PC-3 (cell line): ENCODE results near the gene ADAM11. TPM values are rescaled to one million over a fixed set of nuclear protein-coding genes. Genes with fewer than 3 reads are reported as not detected.

Experiments
- ATAC-seq: fragments of 200-7000 bp; cut with Tn5 transposase; 2 replicates; pipeline ENCODE4 v1.9.1; 2020; ENCODE audit warnings: mild to moderate bottlenecking, moderate library complexity
- BruUV-seq: library from RNA; stranded (reverse); fragments of 400-500 nt; replicated peaks from 2 replicates; lab custom pipeline; 2021; lab: Mats Ljungman, UMichigan
- CTCF ChIA-PET: fragments of 300-600 bp; sonication (Branson Sonifier 250); formaldehyde crosslinking; loops from one replicate; lab custom pipeline; 2022; ENCODE audit warnings: antibody characterized with exemption; lab: Charles Lee
- POLR2A ChIA-PET: fragments of 300-600 bp; sonication (Branson Sonifier 250); formaldehyde crosslinking; loops from one replicate; lab custom pipeline; 2022; ENCODE audit warnings: antibody characterized with exemption; ENCODE audit not compliant: unreplicated experiment; lab: Charles Lee
- DNase-seq: peaks from one replicate; pipeline ENCODE4 v3.0.0-alpha.2; 2015
- H2AFZ ChIP-seq: fragments of 300-600 bp; sonication (generic); 2 replicates; pipeline ENCODE4 v1.6.0; 2016; ENCODE audit warnings: antibody characterized with exemption, low read length
- H3F3A ChIP-seq: fragments of 300-600 bp; sonication (generic); one replicate; pipeline ENCODE4 v1.6.0; 2017; ENCODE audit warnings: antibody characterized with exemption, low read length, control low read depth, mild to moderate bottlenecking; ENCODE audit not compliant: unreplicated experiment
- H3K27ac ChIP-seq: fragments of 300-600 bp; sonication (generic); 2 replicates; pipeline ENCODE4 v1.5.1; 2016; ENCODE audit warnings: mild to moderate bottlenecking, low read length
- H3K27me3 ChIP-seq: fragments of 300-600 bp; sonication (generic); 2 replicates; pipeline ENCODE4 v1.6.1; 2016; ENCODE audit warnings: low read length, mixed read lengths
- H3K36me3 ChIP-seq: fragments of 300-600 bp; sonication (generic); 2 replicates; pipeline ENCODE4 v1.6.1; 2016; ENCODE audit warnings: low read depth, mixed run types, low read length, mixed read lengths
- H3K4me1 ChIP-seq: fragments of 300-600 bp; sonication (generic); 2 replicates; pipeline ENCODE4 v1.5.1; 2016; ENCODE audit warnings: low read length; ENCODE audit not compliant: insufficient read depth
- H3K4me2 ChIP-seq: fragments of 300-600 bp; sonication (generic); 2 replicates; pipeline ENCODE4 v1.6.0; 2016; ENCODE audit warnings: low read length
- H3K4me3 ChIP-seq: fragments of 300-600 bp; sonication (generic); 2 replicates; pipeline ENCODE4 v1.5.1; 2016; ENCODE audit warnings: mild to moderate bottlenecking, low read length, mixed read lengths
- H3K79me2 ChIP-seq: fragments of 300-600 bp; sonication (generic); 2 replicates; pipeline ENCODE4 v1.6.1; 2017; ENCODE audit warnings: low read length, mixed read lengths
- H3K9ac ChIP-seq: fragments of 300-600 bp; sonication (generic); 2 replicates; pipeline ENCODE4 v1.6.0; 2016; ENCODE audit warnings: mild to moderate bottlenecking, low read length
- H3K9me2 ChIP-seq: fragments of 300-600 bp; sonication (generic); replicated peaks from 2 replicates; pipeline ENCODE4 v1.6.1; 2016; ENCODE audit warnings: mixed run types, low read length, mixed read lengths
- H3K9me3 ChIP-seq: fragments of 300-600 bp; sonication (generic); 2 replicates; pipeline ENCODE4 v1.6.1; 2016; ENCODE audit warnings: low read length, mixed read lengths
- H4K20me1 ChIP-seq: fragments of 300-600 bp; sonication (generic); 2 replicates; pipeline ENCODE4 v1.6.1; 2016; ENCODE audit warnings: low read length, mixed read lengths
- EZH2 ChIP-seq: fragments of 300-600 bp; sonication (generic); IDR thresholded peaks from one replicate; pipeline ENCODE4 v1.6.1; 2017; ENCODE audit warnings: antibody characterized with exemption, mild to moderate bottlenecking, low read length; ENCODE audit not compliant: unreplicated experiment
- EZH2phosphoT487 ChIP-seq: fragments of 300-600 bp; sonication (generic); IDR thresholded peaks from 2 replicates; pipeline ENCODE4 v1.6.1; 2018; ENCODE audit warnings: mild to moderate bottlenecking, antibody characterized with exemption, low read length, borderline replicate concordance
- intact Hi-C: fragments of 100-400 bp; cut with micrococcal nuclease; formaldehyde crosslinking; loops from 2 replicates; pipeline ENCODE4 v1.9.0; 2023
- total RNA-seq: library from RNA; depleted of rRNA; stranded (reverse); fragments of >200 nt; gene quantifications from 2 replicates; pipeline ENCODE4 v1.2.3, GENCODE V29; 2014
- TF ChIP-seq, protein P1 (sequence below): fragments of 300-600 bp; sonication (generic); conservative IDR thresholded peaks from 2 replicates; pipeline ENCODE4 v1.5.1; 2017; ENCODE audit warnings: antibody characterized with exemption, low read depth, mild to moderate bottlenecking, low read length

The ADAM11 gene
- total RNA-seq, 1 experiment from 2014 or later = 2.9 TPM

DNA sequence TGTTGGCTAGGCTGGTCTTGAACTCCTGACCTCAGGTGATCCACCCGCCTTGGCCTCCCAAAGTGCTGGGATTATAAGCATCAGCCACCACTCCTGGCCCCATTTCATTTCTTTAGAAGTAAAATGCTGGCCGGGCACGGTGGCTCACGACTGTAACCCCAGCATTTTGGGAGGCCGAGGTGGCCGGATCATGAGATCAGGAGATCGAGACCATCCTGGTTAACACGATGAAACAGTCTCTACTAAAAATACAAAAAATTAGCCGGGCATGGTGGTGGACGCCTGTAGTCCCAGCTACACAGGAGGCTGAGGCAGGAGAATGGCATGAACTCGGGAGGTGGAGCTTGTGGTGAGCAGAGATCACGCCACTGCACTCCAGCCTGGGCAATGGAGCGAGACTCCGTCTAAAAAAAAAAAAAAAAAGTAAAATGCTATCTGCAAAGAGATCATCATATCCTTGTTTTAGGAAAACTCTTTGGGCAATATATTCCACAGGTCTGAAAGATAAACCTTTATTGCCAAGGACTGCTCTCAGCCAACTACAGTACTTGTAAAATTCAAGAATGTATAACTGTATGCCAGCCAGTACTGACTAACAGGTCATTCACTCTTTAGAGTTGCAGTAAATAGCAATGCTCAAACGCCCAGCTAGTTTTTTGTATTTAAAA lies 67.5 kb downstream of the ADAM11 start:
- no peak overlapping the region for H2AFZ ChIP-seq
- H3K36me3 ChIP-seq = no peaks in the 10 kb centered on the region
- ATAC-seq (peak; percentile 55), DNase-seq (peak; percentile 52)
- no peak overlapping the region for H3K4me2 ChIP-seq
- H3K27ac ChIP-seq = no peak overlapping the region
- BruUV-seq = no TSS peak
- intact Hi-C loops = loop anchor here (5.0 kb wide), 1 partner anchor 41 kb away; no protein-coding TSS in a partner anchor
- CTCF ChIA-PET = interaction anchor here (0.9 kb wide), 1 partner anchor 51 kb away, joined by 4 read pairs; no protein-coding TSS in a partner anchor
- POLR2A ChIA-PET = interaction anchor here (0.7 kb wide), 1 partner anchor 67 kb away, joined by 5 read pairs; no protein-coding TSS in a partner anchor
- H3K9ac ChIP-seq = no peak overlapping the region
- no peaks in the 10 kb centered on the region for H3K9me2 ChIP-seq
- H3K4me1 ChIP-seq = peaks cover 33% of the 10 kb centered on the region
- H3K4me3 ChIP-seq = no peak overlapping the region
- H3K79me2 ChIP-seq = peaks cover 79% of the 10 kb centered on the region
- H3F3A ChIP-seq = no peaks in the 10 kb centered on the region
- no peaks in the 10 kb centered on the region for H3K27me3 ChIP-seq
- no peaks in the 10 kb centered on the region for H4K20me1 ChIP-seq
- H3K9me3 ChIP-seq = no peaks in the 10 kb centered on the region
- TF ChIP-seq EZH2phosphoT487 = no peak

GRCh38 chr17:44827863-44828262 lies 69.1 kb downstream of the ADAM11 start:
- Histone ChIP-seq H3K9me3 (no peaks in the 10 kb centered on the region), H3K27ac (no peak overlapping the region), H4K20me1 (no peaks in the 10 kb centered on the region), H3K79me2 (peaks cover 66% of the 10 kb centered on the region), H3K36me3 (no peaks in the 10 kb centered on the region), H3K27me3 (no peaks in the 10 kb centered on the region), H3K4me3 (peak overlapping the region; percentile 75), H2AFZ (0 out of 2 replicates have a peak overlapping the region, but pooled peaks have one; percentile 95), H3K4me1 (peaks cover 28% of the 10 kb centered on the region), H3K4me2 (peak overlapping the region; percentile 80), H3K9ac (peak overlapping the region; percentile 70; the same call in 1 of the 2 replicates), H3F3A (no peaks in the 10 kb centered on the region), H3K9me2 (no peaks in the 10 kb centered on the region)
- ATAC-seq (no peak), DNase-seq (no peak)
- no TSS peak for BruUV-seq
- intact Hi-C loops = loop anchor here (2.0 to 5.0 kb wide), 3 partner anchors 33 to 49 kb away; no protein-coding TSS in a partner anchor
- POLR2A ChIA-PET = no interaction called here
- CTCF ChIA-PET = interaction anchor here (0.5 kb wide), 1 partner anchor 39 kb away, joined by 4 read pairs; no protein-coding TSS in a partner anchor
- TF ChIP-seq EZH2 = no peak
- TF ChIP-seq, protein P1, sequence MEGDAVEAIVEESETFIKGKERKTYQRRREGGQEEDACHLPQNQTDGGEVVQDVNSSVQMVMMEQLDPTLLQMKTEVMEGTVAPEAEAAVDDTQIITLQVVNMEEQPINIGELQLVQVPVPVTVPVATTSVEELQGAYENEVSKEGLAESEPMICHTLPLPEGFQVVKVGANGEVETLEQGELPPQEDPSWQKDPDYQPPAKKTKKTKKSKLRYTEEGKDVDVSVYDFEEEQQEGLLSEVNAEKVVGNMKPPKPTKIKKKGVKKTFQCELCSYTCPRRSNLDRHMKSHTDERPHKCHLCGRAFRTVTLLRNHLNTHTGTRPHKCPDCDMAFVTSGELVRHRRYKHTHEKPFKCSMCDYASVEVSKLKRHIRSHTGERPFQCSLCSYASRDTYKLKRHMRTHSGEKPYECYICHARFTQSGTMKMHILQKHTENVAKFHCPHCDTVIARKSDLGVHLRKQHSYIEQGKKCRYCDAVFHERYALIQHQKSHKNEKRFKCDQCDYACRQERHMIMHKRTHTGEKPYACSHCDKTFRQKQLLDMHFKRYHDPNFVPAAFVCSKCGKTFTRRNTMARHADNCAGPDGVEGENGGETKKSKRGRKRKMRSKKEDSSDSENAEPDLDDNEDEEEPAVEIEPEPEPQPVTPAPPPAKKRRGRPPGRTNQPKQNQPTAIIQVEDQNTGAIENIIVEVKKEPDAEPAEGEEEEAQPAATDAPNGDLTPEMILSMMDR = no peak
- TF ChIP-seq EZH2phosphoT487 = no peak

DNA sequence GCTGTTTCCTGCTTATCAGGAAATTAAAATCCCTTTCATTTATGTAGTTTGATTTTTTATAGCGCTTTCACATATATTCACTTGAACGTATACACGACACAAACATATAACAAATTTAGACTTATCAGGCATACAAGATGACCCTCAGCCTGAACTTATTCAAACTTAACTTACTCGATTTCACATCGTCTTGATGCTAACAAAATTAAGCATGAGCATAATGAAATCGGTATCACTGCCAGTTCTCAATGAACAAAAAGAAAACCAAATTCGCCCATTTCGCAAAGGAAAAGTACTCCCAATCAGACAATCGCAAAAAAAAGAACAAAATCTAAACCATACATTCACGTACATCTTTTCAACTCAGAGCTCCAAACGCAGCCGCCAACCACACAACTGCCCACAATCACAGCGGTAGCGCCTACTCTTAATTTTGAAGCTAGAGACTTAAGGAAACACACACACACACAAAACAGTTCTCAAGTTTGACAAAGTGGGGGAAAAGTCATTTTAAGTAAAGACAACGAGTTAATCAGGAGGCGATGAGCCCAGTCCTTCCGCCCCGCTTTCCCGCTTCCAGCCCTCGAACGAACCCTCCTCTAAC lies 70.2 kb downstream of the ADAM11 start:
- TF ChIP-seq EZH2phosphoT487 = no peak
- Histone ChIP-seq H3K27ac (no peak overlapping the region), H3K9me2 (no peaks in the 10 kb centered on the region), H2AFZ (peak overlapping the region; percentile 95), H3K79me2 (peaks cover 58% of the 10 kb centered on the region), H3K9me3 (no peaks in the 10 kb centered on the region), H3K36me3 (no peaks in the 10 kb centered on the region), H4K20me1 (no peaks in the 10 kb centered on the region), H3K4me2 (peak overlapping the region; percentile 80), H3K4me3 (peak overlapping the region; percentile 75), H3K4me1 (peaks cover 25% of the 10 kb centered on the region), H3K27me3 (no peaks in the 10 kb centered on the region), H3F3A (no peaks in the 10 kb centered on the region), H3K9ac (peak overlapping the region; percentile 70)
- DNase-seq (peak; percentile 47), ATAC-seq (peak; percentile 12)
- POLR2A ChIA-PET = no interaction called here
- BruUV-seq = TSS peak; percentile 57
- intact Hi-C loops = loop anchor here (2.0 to 5.0 kb wide), 3 partner anchors 34 to 50 kb away; no protein-coding TSS in a partner anchor
- CTCF ChIA-PET = interaction anchor here (1.1 kb wide), 1 partner anchor 53 kb away, joined by 4 read pairs; no protein-coding TSS in a partner anchor
